NCI-H226 (cell line): ENCODE measurements around the gene CUL2.
A peak's percentile ranks its signal among the peaks of the same experiment; 100 is the strongest.
"Not testable (repeated sequence)": the region's sequence is repeated elsewhere in the genome, so short reads cannot be mapped to it uniquely, and the experiment has no call there.

ENCODE experiments used
- DNase-seq: peaks from one replicate; pipeline ENCODE4 v3.0.0-alpha.2; 2015

CUL2 gene

DNA sequence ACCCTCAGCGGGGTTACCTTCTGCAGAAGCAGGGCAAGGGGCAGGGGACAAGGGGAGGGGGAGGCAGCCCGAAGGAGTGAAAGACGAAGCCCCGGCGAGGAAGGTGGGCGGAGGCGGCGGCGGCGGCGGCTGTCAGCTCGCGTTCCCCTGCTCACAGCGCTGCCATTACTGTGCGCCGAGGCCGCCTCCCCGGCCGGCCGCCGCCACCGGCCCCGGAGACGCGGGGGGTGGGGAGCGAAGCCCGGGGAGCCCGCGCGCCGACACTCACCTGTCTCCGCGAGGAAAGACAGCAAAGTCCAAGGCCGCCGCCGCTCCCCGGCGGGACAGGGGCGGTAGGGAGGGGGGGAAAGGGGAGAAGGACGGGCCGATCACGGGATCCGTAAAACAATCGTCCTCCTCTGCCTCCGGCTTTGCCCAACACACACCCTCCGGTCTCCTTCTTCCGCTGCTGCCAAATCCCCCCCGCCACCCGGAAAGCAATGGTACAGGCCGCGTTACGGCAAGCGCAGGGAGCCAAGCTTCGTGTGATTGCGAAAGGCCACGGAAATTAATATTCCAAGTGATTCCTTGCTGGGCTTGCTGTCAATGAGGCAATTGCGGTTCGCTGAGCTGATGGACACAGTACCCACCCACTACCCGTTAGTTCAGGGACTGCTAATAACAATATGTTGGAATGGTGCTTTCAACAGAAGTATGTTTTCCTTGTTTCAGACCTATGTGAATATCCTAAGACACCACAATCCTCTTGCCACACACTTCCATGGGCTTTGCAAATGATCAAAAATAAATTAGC, at the start of gene CUL2:
CUL2 (minus strand) TSS at position 180 of the 793 bp plus-strand sequence. CDS start 19,024 bp downstream, outside the sequence.
- peak; percentile 70 for DNase-seq

DNA sequence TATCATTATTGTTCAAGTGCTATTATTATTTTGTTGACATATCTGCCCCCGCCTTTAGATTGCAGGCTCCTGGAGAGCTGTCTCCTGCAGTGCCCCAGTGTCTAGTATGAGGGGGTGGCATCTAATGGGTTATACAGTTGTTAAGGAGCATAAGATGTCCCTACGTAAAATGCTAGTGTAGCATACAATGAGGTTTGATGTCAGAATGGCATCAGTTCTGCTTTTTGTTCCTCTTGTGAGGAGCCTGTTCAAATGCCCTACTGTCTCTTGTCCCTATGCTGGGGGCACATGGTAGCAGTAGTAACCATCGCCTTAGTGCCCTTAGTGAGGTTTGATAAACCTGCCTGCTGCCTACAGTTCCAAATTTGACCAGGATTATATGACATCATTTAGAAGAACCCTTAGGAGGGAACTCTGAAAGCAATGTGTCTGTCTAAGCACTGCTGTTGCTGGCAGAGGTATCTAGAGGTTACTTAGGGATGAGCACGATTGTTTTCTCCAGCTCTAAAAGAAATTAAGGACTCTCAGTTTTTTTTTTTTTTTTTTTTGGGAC, 46.2 kb upstream of the CUL2 start:
- DNase-seq = no peak

DNA sequence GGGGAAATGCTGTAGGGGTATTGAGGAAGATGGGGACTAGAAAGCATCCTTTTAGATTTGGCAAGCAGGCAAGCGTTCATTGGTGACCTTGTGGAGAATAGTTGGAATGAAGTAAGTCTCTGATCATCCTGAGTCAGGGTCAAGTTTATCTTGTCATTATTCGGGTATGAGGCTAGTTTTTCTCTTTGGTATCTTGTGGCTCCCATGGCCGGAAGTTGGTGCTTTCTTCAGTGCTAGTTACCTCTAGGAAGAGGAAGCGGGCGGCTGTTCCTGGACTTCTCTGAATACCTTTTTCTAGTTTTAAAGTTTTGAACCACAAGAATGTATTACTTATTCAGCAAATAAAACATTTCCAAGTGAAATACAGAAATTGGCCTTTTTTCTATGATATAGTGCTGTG, 45.7 kb upstream of the CUL2 start:
- no peak for DNase-seq

DNA sequence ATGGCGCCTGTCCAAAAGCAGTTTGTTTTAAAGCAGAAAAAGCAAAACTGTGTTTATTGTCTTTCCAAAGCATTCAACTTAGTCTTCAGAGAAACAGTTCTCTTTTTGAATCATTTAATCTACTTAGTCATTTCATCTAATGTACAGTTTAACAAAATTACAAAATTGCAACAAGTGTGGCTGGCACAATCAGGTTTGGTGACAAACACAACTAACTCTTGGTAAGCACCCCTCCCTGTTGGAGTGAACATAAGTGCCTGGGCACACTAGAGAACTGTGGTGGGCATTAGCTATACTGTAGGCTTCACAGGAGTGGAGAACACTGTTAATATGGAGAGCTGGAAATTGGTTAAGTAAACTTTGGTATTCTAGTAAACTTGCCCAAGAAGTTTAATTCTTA, 43.4 kb upstream of the CUL2 start:
- no peak for DNase-seq

DNA sequence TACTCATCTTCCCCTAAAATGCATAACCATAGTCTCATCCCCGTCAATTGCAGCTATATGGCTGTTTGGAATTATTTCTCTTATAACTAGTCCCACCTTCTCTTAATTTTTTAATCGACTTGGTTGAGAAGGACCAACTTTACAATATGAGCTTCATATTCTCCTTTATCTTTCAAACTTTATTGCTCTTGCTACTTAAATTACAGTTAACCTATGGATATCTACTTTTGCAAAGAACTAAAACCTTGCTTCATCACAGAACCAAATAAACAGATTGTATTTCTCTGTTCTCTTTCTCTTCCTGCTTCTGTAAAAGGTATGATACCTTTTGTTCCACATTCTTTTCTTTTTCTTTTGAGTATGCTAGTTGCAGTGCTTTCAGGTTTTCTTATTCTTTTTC, 42.6 kb upstream of the CUL2 start:
- no peak for DNase-seq

DNA sequence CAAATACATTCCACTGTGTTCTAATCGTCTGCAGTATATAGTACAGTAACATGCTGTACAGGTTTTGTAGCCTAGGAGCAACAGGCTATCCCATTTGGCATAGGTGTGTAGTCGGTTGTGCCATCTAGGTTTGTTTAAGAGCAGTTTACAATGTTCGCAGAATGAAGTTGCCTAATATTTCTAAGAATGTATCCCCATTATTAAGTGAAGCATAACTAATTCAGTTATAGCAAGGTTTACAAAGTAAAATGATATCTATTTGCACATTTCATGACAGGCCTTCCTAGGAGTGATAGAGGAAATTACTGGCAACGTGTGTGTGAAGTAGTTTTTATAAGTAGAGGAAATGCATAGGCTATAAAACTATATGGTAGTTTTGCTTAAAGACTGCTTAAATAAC, 40.5 kb upstream of the CUL2 start:
- no peak for DNase-seq

DNA sequence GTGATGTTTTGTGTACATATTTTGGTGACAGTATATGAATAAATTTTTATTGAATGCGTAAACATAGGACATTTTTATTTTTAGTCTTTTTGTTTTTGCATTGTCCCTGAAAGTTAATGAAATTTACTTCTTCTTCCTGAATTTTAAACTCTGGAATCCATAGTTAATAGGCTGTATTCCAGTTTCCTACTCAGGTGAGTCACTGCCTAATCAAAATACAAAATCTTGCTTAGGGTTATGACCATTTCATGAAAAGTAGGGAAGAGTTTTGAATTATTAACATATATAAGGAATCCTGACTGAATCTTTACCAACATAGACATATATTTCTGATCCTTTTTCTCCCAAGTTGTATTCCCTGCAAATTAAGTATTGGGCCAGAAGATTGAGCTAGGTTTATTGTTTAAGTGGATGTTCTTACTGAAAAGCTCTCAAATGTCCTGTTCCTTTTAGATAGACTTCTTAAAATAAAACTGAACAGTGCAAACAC, 39.1 kb upstream of the CUL2 start:
- no peak for DNase-seq

DNA sequence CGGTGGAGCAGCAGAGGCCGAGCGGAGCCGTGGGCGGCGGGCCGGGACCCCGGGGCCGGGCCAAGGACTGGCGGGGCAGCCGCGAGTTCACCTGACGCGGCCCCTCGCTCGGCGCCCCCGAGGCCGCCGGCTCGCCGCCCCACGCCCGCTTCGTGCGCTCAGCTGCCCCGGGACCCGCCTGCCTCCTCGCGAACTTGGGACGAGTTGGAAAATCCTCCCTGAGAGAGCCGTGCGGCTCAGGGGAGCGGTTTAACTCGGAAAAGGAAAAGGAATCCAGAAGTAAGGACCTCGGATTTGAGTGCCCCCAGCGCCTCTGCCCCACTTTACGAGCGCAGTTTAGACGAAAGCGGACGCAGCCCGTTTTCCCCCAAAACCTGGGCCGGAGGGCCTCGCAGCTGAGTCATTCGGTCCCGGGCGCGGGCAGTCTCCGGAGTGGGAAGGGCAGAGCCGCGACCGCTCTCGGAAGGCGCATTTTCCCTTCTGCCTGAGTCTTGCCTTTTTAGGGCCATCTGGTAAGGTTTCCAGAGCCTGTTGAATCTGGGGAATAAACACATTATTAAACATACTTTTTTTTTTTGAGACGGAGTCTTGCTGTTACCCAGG, 37.2 kb upstream of the CUL2 start:
- peak; percentile 5 for DNase-seq

DNA sequence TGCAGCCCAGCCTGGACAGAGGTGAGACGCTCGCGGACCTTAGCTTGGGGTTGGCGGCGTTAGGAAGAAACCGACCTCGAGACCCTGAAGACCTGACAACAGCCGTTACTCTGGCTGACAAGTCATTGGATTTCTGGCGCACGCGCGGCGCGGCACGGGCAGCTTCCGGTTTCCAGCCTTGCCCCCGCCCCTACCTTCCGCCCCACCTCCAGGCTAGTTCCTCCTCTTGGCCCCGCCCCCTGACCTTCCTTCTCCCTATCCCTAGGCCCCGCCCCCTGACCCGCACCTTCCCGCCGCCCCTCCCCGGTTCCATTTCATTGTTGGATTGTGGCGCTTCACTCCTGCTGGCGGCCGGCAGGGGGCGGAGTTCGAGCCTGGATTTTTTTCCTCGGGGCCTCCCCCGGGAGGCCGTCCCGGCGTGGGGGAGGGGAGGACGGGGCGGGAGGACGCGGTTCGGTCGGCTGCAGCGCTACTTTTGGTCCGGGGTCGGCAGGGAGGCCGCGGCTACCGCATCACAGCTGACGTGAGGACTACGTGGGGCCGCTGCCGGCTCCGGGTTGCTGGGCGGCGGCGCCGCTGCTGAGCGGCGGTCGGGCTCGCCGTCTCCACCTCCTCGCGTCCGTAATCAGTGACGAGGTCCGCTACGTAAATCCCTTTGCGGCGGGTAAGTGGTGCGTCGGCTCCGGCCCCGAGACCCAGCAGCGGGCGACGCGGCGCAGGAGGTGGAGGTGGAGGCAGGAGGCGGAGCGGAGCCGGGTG, 36.6 kb upstream of the CUL2 start, which contains the start of gene CREM:
CREM (plus strand) TSS at position 317 of the 759 bp plus-strand sequence. CDS start 10,990 bp downstream, outside the sequence.
- DNase-seq = peak; percentile 81

DNA sequence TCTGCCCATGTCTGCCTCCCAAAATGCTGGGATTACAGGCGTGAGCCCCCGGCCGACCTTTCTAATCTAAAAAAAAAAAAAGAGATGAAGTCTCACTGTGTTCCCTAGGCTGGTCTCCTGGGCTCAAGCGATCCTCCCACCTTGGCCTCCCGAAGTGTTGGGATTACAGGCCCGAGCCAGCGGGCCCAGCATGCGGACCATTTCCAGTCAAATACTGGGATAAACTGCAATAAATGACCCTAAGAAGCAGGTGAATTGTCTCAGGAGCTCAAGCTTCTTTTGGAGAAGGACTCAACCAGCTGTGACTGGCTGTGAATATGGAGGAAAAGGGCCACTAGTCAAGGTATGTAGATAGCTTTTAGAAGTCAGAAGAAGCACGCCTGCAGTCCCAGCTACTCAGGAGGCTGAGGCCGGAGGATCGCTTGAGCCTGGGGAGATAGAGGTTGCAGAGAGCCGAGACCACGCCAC, 36.0 kb upstream of the CUL2 start:
- no peak for DNase-seq

DNA sequence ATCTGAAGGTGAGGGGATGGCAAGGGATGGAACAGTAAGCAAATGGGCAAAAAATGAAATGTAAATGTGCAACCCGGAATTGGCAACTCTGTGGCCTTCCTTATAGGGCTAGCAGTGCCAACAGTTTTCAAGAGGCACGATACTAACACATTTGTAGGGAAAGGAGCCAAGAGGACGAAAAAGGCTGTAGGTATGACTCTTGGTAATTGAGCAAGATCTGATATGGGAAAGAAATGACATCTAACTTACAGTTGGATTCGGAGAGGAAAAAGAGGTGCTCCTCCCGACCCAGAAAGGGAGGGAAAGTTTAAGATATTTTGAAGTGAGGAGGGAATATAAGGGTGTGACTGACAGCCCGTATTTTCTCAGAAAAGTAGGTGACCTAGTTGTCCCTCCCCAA, 34.4 kb upstream of the CUL2 start:
- DNase-seq = no peak

DNA sequence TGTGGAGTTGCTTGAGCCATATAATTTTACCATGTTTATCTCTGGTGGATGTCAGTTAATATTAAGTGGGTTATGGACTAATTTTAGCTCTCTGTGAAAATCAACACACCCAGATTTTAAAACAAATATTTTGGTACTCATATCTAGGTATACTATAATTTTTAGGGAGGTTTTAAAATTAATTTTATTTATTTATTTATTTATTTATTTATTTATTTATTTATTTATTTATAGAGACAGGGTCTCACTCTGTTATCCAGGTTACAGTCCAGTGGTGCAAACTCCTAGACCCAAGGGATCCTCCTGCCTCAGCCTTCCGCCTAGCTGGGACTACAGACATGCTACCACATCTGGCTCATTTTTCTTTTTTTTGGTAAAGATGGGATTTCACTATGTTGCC, 29.2 kb upstream of the CUL2 start:
- no peak for DNase-seq

DNA sequence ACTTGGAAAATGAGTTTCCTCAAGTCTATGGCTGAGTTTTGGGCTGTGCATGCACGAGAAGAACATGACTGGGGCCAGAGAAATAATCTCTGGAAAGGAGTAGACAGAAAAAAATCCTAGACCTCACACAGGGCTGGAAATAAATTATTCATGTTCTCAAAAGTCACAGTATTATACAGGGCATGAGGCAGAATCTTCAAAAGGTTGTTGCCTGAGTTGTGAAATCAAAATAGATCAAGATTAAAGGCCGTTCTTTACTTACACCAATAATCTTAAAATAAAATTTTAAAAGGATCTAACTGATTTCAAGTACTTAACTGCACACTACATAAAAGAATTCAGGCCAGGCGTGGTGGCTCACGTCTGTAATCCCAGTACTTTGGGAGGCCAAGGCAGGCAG, 22.4 kb upstream of the CUL2 start:
- no peak for DNase-seq

DNA sequence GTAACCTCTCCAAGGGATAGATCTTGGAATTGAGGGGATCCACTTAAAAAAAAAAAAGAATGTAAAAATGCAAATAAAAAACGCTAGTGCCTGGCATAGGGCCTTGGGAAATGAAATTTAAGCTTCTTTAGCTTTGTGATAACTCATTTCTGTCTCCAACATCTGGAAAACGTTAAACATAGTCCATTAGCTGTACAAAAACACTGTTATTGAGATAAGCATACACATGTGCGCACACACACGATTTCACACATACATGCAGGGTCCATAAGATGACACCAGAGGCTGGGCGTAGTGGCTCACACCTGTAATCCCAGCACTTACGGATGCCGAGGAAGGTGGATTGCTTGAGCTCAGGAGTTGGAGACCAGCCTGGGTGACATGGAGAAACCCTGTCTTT, 13.7 kb upstream of the CUL2 start:
- DNase-seq = no peak

DNA sequence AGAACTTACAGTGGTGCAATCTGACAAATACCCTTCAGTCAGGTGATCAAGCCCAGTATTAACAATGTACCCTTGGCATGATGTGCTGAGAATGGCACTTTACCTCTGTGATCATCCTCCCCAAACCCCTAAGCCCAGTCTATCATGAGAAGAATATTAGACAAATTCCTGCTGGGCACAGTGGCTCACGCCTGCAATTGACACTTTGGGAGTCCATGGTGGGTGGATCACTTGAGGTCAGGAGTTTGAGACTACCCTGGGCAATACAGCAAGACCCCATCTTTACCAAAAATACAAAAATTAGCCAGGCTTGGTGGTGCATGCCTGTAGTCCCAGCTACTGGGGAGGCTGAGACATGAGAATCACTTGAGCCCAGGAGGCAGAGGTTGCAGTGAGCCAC, 7.4 kb upstream of the CUL2 start:
- no peak for DNase-seq

DNA sequence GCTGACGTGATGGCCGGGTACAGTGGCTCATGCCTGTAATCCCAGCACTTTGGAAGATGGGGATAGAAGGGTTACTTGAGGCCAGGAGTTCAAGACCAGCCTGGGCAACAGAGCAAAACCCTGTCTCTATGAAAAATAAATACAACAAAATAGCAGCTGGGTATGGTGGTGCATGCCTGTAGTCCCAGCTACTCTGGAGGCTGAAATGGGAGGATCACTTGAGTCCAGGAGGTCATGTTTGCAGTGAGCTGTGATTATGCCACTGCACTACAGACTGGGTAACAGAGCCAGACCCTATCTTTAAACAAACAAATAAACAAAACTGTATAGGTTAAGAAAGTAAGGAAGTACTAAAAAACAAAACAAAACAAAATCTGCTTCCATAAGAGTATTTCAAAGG, 6.2 kb upstream of the CUL2 start:
- no peak for DNase-seq

DNA sequence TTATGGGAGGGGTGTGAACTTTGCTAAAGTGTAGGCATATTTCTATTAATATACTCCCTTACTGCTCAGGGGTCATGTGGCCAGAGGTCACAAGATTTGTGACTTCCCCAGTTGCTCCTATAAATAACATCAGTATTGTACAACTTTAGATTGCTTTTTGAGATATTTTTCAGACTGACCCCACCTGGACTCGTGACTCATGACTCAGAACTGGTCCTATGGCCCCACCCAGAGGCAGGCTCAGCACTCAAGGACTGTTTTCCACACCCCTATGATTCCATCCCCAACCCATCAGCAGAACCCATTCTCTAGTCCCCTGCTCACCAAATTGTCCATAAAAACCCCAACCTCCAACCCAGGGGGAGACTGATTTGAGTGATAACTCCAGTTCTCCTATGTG, 2.7 kb upstream of the CUL2 start:
- no peak for DNase-seq

DNA sequence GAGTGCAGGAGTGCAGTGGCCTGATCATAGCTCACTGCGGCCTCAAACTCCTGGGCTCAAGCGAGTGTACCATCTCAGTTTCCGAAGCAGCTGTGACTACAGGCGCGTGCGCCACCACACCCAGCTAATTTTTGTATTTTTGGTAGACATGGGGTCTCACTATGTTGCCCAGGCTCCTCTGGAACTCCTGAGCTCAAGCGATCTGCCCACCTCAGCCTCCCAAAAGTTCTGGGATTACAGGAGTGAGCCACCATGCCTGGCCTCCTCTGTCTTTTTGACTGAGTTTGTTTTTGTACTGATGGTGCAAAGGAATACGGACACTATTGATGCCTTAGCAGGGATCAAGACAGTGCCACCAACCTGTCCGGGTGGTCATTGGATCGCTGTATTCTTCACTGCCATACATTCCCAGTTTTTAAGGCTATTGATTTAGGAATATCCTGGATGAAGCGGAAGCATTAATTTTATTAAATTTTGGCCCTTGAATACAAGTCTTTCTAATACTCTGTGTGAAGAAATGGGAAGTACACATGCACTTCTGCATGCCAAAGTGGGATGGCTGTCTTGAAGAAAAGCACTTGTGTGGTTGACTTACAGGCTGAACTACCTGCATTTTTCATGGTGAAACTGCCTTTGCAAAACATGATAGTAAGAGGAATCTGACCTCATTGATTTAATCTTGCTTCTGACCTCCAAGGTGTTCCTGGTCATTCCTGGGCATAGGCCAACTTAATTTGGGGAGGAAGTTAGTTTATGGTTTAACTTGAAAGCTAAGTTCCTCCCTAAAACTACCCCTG, 2.1 kb upstream of the CUL2 start:
- no peak for DNase-seq

DNA sequence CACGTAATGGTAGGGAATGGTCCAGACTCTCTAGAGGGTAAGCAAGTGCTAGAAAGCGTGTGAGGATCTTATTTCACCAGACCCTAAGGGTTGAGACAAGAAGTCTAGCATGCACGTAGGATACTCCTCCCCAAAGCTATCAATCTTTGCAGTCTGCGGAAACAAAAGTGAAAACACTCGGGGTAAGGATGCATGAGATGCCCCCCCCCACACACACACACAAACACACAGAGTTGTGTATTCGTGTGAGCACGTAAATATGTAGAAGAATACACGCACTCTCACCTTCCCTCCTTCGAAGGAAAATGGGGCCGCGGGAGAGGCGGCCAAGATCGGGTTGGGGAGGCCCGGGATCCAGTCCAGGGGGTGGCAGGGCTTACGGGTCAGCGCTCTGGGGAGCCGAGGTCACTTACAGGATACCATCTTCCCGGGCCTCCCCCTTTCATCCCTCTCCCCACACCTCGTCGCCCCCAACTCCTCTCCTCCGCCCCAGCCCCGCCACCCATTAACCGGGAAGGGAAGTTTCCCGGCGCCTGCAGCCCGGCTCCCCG, 455 bp downstream of the CUL2 start:
- peak; percentile 2 for DNase-seq

DNA sequence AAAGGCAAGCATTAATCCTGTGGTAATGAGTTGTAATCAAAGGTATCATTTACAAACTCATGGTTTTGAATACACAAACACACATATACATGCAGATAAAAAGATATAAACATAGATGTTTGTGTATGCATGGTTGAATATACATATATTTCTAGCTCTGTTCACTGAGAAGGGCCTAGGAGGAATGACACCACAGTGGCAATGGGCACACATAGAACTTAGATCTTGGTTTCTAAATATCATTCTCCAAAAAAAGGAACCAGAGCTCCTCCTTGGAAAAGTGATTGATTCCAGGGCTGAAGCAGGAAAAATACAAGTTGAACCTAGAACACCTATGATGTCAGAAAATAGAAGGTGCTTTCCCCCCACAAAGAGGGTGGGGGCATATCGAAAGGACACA, 6.9 kb downstream of the CUL2 start:
- DNase-seq = no peak

DNA sequence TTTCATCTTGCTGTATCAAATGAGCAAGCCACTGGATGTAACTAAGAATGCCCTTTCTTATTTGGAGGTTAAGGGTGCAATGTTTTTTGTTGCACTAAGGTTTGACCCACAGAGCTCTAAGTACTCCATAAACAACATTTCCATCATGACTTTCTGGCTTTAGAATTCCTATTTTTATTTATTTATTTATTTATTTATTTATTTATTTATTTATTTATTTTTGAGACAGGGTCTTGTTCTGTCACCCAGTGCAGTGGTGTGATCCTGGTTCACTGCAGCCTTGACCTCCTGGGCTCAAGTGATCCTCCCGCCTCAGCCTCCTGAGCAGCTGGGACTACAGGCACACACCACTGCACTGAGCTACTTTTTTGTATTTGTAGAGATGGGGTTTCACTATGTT, 9.9 kb downstream of the CUL2 start:
- DNase-seq = not testable (repeated sequence)

DNA sequence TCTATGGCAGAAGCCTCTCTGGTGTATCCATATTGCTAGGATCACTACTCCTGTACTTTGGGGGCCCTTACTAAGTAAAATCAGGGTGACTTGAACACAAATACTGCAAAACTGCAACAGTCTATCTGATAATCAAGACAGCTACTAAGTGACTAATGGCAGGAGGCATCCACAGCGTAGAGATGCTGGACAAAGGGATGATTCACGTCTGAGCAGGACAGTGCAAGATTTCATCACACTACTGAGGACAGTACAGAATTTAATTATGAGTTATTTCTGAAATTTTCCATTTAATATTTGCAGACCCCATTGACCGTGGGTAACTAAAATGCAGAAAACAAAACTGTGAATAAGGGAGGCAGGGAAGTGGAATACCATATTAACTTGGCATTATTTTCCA, 10.4 kb downstream of the CUL2 start:
- DNase-seq = peak; percentile 38
